ENCODE data around the gene SEZ6. TPM values are rescaled to one million over a fixed set of nuclear protein-coding genes. Genes with fewer than 3 reads are reported as not detected.

SEZ6 gene
- total RNA-seq, 1 donor from 2014 or later, result not detected

- intact Hi-C loops (cut with DNase I), result no loop called here
- no peak for DNase-seq (ENCODE audit: low spot score)
Measured at GRCh38 chr17:28925912-28926365, 79.9 kb downstream of the SEZ6 start.

- no peak for DNase-seq (ENCODE audit: low spot score)
- intact Hi-C loops (cut with DNase I), result no loop called here
Measured at GRCh38 chr17:28920201-28920600, 85.6 kb downstream of the SEZ6 start.

- DNase-seq (ENCODE audit: low spot score), result no peak
- intact Hi-C loops (cut with DNase I), result loop anchor here (5.0 kb wide), 1 partner anchor 156 kb away; no protein-coding TSS in a partner anchor
Measured at GRCh38 chr17:28918295-28918694, 87.5 kb downstream of the SEZ6 start.

GRCh38 chr17:28917465-28917864, 88.4 kb downstream of the SEZ6 start:
- intact Hi-C loops (cut with DNase I), result loop anchor here (5.0 kb wide), 1 partner anchor 155 kb away; no protein-coding TSS in a partner anchor
- no peak for DNase-seq (ENCODE audit: low spot score)

GRCh38 chr17:28917029-28917428, 88.8 kb downstream of the SEZ6 start:
- intact Hi-C loops (cut with DNase I), result loop anchor here (5.0 kb wide), 1 partner anchor 155 kb away; no protein-coding TSS in a partner anchor
- DNase-seq (ENCODE audit: low spot score), result no peak

- DNase-seq (ENCODE audit: low spot score), result peak; percentile 81
- intact Hi-C loops (cut with DNase I), result loop anchor here (5.0 kb wide), 1 partner anchor 154 kb away; no protein-coding TSS in a partner anchor
Measured at GRCh38 chr17:28916302-28916934, 89.4 kb downstream of the SEZ6 start.

- no peak for DNase-seq (ENCODE audit: low spot score)
- intact Hi-C loops (cut with DNase I), result no loop called here
Measured at GRCh38 chr17:28912938-28913333, 92.9 kb downstream of the SEZ6 start.

GRCh38 chr17:28912281-28912937, 93.4 kb downstream of the SEZ6 start:
- intact Hi-C loops (cut with DNase I), result no loop called here
- DNase-seq (ENCODE audit: low spot score), result no peak

- intact Hi-C loops (cut with DNase I), result no loop called here
- DNase-seq (ENCODE audit: low spot score), result no peak
Measured at GRCh38 chr17:28911411-28912045, 94.3 kb downstream of the SEZ6 start.

- intact Hi-C loops (cut with DNase I), result no loop called here
Measured at GRCh38 chr17:28910534-28910933, 95.3 kb downstream of the SEZ6 start.

GRCh38 chr17:28908640-28909167, 97.1 kb downstream of the SEZ6 start:
- DNase-seq (ENCODE audit: low spot score), result no peak
- intact Hi-C loops (cut with DNase I), result no loop called here

More at GRCh38 chr17:28910534-28910933, 95.3 kb downstream of the SEZ6 start:
- no peak for DNase-seq (ENCODE audit: low spot score)

GRCh38 chr17:28907709-28908475, 97.9 kb downstream of the SEZ6 start:
- no peak for DNase-seq (ENCODE audit: low spot score)
- intact Hi-C loops (cut with DNase I), result no loop called here

GRCh38 chr17:28906706-28907438, 99.0 kb downstream of the SEZ6 start:
- no peak for DNase-seq (ENCODE audit: low spot score)
- intact Hi-C loops (cut with DNase I), result no loop called here

GRCh38 chr17:28906276-28906675, 99.6 kb downstream of the SEZ6 start:
- no peak for DNase-seq (ENCODE audit: low spot score)
- intact Hi-C loops (cut with DNase I), result no loop called here

Other genes with a start within 250 kb of the SEZ6 start
- 18.6 TPM for gene FAM222B, start 163.2 kb downstream of the SEZ6 start, total RNA-seq
- 31.3 TPM for gene ERAL1, start 151.0 kb downstream of the SEZ6 start, total RNA-seq
- gene FLOT2, start 108.3 kb downstream of the SEZ6 start, total RNA-seq, result 80.4 TPM
- gene DHRS13, start 103.0 kb downstream of the SEZ6 start, total RNA-seq, result 3.0 TPM
- gene PHF12, start 54.5 kb downstream of the SEZ6 start, total RNA-seq, result 20.4 TPM
- gene PIPOX, start 37.1 kb upstream of the SEZ6 start, total RNA-seq, result 0.57 TPM
- 317 TPM for gene MYO18A, start 174.4 kb upstream of the SEZ6 start, total RNA-seq
- not detected for gene CRYBA1, start 240.8 kb upstream of the SEZ6 start, total RNA-seq